HG02852 (cell line): ENCODE results near the gene SPATA17.
"Not testable (repeated sequence)": the region's sequence is repeated elsewhere in the genome, so short reads cannot be mapped to it uniquely, and the experiment has no call there.

Source experiments
- ATAC-seq: cut with Tn5 transposase; IDR thresholded peaks from one replicate; pipeline ENCODE4 v1.9.1; 2021; ENCODE audit warnings: mild to moderate bottlenecking, moderate library complexity; ENCODE audit not compliant: unreplicated experiment

The SPATA17 gene

DNA sequence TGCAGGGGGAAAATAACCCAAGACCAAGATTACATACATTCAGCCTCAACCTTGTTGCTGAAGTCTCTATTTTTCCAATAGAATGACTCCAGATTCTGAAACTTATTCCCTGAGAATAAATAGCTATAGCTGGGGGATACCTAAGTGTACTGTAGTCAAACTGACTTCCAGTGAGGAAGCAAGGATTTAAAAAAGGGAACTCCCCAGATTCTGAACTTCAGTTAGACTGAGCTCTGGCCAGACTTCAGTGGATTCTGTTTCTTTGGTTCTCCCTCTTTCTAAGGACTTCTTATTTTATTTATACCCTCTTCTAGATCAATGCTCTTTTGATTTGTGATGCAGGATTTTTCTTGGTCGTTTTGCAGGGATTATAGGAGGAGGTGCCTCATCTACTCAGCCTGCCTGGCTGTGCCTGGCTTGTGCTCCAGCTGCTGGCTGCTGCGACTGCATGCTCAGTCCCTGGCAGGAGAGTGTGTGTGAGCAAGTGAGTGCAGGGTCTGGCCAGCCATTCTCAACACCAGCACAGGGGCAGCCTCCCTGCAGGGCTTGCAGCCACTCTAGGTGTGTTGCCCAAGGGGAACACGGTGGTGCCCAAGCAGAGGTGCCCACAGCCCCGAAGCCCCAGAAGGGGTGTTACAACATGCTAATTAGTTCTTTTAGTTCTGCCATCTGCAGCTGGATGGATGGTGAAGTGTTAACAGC, 43.0 kb downstream of the SPATA17 start:
- ATAC-seq, result no peak

DNA sequence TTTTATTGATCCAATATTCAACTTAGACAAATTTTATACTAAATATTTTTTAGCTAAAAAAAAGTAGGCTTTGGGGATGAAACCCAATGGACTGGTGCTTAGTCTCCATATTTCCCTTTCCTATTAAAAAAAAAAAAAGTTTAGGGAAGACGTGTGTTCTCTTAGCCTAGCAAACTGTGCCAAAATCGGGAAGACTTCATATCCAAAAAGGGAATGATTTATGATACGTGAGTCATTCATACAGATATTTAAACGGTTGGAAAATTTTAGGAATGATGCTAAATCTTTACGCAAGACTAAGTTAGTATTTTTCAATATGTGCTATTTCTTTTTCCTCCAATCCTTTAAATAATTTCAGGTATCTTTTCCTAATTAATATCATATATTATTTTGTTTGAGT, 50.7 kb downstream of the SPATA17 start:
- ATAC-seq, result no peak

DNA sequence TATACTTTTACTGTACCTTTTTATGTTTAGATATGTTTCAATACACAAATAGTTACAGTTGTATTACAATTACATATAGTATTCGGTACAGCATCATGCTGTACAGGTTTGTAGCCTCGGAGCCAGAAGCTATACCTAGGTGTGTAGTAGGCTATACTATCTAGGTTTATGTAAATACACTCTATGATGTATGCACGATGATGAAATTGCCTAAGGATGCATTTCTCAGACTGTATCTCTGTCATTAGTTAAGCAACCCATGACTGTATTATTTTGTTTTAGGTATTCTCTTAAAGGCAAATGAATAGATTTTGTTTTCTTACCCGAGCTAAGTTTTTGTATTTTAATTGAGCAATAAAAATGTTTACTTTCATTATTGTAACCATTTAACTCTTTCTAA, 56.4 kb downstream of the SPATA17 start:
- no peak for ATAC-seq

DNA sequence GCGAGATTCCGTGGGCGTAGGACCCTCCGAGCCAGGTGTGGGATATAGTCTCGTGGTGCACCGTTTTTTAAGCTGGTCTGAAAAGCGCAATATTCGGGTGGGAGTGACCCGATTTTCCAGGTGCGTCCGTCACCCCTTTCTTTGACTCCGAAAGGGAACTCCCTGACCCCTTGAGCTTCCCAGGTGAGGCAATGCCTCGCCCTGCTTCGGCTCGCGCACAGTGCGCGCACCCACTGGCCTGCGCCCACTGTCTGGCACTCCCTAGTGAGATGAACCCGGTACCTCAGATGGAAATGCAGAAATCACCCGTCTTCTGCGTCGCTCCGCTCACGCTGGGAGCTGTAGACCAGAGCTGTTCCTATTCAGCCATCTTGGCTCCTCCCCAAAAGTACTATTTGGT, 65.0 kb downstream of the SPATA17 start:
- ATAC-seq, result not testable (repeated sequence)

DNA sequence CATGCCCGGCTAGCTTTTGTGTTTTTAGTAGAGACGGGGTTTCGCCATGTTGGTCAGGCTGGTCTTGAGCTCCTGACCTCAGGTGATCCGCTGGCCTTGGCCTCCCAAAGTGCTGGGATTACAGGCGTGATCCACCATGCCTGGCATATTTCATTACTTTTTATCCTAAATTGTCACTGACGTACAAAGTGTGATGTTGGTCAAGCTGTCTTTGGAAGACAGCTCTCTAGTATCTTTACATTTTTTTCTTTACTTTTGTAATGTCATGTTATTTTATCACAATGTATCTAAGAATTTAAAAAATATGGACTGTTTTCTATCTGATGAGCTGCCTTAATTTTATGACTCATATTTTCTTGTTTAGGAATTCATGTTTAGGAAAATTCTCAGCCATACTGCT, 72.2 kb downstream of the SPATA17 start:
- ATAC-seq, result no peak

DNA sequence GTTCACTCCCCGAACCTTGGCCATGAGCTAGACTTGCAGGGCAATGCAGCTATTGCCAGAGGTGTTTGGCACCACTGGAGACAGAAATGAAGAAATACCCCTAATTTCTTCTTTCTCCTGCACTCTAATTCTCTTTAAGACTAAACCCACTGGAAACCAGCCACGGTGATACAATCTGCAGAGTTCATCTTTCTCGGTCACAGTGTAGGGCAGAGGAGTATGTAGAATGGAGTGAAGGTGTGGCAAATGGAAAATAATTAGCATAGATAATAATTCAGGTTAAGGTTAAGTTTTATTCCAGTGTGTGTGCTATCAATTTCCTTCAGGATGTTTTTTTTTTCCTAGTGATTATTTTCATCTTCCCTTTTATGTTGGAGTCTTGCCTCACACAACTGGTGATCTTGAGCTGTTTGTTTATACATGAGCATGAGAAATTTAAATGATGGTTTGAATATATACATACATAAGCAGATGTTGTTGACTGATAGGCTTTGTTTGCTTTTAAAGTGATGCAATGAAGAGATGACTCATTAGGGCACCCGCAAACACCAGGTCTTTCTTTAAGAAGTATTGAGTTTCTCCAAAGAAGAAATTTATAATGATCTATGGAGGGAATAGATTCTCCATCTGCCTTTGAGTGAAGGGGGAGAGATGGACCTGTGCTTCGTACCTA, 81.9 kb downstream of the SPATA17 start:
- no peak for ATAC-seq

DNA sequence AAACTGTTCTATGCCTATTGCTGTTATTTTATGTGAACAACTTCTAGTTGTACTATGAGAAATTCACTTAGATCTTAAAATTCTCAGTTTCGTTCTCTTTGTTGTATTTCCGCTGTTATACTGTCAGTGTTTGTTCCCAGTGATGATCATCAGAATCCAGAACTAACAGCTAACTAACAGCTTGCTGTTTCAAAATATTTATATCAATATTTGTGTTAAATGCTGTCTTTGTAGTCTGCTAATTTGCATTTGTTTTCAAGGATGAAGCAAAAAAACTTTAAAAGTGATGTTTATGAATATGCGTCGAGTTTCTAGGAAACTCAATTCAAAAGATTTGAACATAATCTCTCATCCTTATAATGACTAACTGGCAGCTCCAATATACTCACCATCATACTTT, 84.5 kb downstream of the SPATA17 start:
- no peak for ATAC-seq

DNA sequence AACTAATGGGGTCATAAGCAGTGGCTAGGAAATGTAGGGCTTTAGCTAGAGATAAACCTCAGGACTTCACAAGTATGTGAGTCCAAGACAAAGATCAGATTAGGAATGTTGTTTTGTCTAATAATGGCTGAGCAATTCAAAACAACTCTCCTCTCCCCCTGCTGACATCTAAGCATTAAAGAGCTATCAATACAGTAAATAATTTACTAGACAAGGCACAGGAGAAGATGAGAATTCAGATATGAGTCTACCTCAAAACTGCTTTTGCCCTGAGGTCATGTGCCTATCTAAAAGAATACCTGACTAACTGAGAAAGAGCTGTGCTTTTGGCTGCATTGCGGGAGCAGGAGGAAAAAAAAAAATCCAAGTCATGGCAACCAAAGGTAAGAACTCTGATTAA, 86.8 kb downstream of the SPATA17 start:
- no peak for ATAC-seq

DNA sequence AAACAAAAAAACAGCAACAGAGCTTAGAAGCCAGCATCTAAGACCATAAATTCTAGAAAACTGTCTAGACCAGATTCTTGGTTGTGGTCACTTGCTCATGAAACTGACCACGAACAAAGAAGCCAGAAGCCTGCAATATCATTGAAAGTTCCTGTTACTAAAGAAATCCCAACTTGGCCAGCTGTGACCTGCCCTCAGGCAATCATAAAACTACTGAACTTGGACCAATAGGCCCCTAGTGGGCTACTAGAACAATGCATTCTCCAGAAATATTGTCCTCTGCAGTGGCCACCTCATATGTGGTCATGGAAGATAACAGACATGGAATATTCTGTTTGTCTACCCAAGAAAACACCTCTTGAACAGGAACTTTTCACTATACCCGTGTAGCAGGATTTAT, 87.7 kb downstream of the SPATA17 start:
- ATAC-seq, result no peak

DNA sequence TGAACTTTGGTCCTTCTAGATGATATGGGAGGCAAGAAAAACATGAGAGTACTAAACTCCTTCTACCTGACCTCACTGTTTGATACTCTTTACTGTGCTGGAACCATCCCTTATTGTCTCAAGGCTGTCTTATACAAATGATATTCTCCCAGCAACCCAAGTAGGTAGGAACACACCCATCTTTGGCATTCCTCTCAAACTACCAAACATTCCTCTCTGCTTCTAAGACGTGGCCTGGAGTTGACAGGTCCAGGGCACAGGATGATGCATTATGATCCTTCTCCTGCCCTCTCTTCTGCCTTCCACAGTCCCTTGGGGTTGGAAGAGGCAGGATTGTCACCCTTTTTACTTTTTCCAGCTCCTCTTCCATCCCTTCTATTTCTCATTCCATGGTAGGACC, 90.5 kb downstream of the SPATA17 start:
- ATAC-seq, result no peak

DNA sequence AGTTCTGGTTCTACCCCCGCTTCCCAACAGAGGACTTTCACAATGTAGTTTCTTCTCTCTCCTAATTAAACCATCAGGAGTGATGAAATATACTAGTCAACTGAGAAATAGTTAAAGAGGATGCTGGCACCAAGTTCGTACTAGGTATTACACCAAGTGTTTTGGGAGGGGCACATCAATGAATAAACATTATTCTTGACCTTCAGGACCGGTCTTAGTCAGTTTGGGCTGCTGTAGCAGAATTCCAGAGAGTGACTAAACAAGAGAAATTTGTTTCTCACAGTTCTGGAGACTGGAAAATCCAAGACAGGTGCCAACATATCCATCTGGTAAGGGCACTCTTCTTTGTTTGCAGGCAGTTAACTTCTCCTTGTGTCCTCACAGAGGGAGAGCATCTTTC, 103.8 kb downstream of the SPATA17 start:
- ATAC-seq, result no peak

DNA sequence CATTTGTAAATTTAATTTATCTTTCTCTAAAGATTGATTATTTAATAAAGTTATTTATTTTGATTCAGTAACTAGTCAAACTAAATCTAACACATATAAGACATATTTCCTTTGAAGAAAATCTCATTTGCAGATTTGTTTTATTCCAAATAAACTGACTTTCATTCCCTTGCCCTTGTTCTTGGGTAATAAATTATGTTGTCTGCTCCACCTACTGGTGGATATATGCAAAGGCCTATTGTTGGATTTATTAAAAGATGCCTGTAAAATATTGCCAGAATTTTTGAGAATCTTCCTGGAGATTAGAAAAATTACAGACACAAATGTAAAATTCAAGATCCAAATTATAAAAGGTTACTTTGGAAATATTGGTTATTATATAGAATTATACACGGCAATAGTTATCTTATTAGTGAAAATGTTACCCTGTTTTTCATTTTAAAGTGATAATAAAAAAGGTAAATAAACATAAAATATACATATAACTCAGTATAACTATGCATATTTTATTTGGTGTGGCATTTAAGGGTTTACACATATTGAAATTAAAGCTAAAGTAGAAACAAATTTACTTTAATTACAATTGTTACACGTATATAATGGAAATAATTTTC, 116.1 kb downstream of the SPATA17 start:
- ATAC-seq, result no peak

DNA sequence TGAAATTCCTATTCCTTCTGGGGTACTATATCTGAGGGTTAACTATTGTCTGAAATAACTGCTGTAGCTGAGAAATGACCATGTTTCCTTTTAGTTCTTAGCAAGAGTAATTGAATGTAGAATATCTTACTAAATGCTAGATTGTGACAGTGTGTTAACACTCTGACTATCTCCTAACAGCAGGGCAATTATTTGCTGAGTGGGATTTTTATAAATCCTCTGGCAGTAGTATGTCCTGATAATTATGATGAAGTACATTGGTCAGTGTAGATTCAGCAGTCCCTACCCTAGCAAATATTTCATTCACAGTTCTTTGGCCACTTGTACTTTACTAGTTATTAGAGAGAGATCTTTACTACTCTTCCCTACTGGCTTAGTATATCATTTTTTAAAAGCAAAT, 138.6 kb downstream of the SPATA17 start:
- no peak for ATAC-seq

DNA sequence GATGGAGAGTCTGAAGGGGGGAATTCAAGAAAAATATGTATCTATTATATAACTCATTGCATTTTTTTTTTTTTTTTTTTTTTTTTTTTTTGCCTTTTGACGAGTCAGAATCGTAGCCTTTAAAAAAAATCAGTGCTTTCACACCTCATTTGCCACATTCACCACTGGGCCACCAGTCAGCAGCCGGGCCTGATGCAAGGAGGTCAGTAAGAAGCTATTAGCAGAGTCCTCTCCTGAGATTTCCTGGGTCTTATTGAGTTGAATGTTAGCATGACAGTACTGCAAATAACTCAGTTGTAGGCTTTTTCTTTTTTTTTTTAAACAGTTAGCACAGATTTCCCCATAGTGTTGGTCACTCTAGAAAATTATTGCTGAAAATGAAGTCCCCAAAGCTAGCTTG, 139.8 kb downstream of the SPATA17 start:
- no peak for ATAC-seq

DNA sequence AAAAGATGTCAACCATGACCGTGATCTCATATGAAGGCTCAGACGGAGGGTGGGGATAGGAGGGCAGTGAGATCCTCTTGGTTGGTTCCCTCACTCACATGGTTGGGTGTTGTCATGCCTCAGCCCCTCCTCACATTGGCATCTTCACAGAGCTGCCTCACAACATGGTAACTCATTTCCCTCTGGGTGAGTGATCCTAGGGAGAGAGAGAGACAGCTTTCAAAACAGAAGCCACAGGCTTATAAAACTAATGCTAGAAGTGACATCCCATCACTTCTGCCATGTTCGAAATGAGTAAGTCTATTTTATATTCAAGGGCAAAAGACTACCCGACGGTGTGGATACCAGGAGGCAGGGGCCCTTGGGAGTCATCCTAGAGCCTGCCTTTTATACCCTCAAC, 145.5 kb downstream of the SPATA17 start:
- ATAC-seq, result no peak

DNA sequence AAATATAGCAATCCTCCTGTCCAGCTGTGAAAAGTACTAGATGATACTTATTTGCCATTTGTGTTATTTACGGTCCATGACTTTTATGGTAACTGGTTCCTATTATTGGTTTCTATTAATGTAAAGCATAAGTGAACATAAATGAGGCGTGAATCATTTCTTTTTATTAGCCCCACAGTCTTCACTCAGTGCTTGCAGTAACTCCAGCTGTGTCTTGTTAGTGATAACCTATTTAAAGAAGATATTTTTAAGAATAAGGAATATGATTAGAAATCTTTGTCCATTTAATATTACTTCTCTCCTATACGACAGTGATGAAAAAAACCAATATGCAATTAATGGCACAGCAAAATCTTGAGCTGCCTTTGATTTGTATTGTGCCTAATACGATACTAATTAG, 149.9 kb downstream of the SPATA17 start:
- no peak for ATAC-seq

DNA sequence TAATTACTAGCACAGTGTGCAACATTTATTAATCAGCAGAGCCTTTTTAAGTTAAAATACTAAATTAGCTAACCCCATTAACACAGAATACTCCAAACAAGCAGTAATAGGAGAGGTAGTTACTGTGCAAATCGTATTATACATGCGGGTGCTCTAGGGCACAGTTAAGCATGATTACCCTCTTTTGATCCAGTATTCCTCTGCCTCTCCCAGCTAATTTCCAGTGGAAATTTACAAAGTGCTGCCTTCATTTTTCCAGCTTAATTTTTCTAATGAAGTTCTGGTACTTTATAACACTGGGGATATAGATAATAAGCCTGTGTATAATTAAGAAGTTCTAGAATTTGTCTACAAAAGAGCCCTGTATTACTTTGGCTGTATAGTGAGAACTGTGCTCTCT, 159.9 kb downstream of the SPATA17 start:
- no peak for ATAC-seq

DNA sequence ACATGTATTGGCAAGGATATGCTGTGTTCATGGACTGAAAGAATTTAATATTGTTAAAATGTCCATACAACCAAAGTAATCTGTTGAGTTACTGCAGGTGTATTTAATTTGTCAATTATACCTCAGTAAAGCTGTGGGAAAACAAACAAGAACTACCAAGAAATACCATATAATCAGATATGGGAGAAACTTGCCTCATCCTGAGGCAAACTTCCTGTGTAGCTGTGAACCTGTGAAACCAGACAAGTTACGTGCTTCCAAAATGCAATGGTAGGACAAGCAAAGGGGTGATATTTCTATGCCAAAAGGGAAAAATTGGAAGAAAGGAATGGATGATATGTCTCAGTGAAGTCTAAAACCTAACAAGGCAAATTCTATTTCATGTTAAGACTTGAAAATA, 174.6 kb downstream of the SPATA17 start:
- no peak for ATAC-seq

DNA sequence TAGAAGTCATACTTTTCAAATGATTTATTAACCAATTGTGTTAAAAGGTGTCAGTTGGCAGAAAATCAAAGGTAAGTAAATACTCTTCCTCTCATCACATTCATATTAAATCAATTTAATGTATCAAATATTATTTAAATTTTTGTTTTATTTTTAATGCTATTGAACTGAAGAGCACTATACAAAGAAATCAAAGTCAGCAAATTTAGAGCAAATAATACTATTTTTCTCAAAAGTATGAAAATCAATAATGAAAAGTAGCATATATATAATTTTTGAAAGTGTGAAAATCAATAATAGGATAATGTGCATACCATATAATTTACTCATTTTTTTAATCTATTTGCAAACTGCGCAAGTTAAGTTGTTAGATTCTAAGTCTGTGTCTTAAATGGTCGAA, 181.0 kb downstream of the SPATA17 start:
- ATAC-seq, result no peak

DNA sequence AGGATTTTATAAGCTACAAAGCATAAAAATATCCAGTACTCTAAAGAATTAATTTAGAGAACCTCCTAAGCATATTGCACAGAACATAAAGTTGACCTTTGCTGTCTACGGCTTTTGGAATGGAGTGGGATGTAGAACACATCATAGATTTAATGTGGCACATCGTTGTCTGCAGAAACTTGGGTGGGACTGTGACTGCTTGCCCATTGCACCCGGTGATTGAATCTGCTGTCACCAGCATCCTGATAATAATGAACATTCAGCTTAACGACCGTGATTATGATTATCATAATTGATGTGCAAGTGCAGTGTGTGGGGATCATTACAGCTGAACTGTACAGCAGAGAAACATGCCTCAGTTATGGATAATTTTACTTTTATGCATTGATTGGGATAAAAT, 181.9 kb downstream of the SPATA17 start:
- no peak for ATAC-seq

DNA sequence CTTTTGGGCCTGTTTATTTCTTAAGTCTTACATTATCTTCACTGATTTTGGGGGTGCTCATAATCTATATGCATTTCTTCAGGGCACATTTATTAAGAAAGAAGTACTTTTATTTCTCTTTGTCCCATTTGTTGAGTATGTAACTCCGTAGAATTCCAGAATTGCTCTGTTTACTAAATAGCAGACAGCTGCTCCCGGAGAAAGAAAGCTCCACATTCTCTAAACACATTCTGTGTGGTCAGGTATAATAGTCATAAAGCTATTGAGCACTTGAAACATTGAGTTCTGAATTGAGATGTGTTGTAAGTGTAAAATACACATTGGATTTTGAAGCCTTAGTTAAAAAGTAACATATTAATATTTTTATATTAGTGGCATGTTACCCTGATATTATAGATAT, 206.5 kb downstream of the SPATA17 start:
- no peak for ATAC-seq

DNA sequence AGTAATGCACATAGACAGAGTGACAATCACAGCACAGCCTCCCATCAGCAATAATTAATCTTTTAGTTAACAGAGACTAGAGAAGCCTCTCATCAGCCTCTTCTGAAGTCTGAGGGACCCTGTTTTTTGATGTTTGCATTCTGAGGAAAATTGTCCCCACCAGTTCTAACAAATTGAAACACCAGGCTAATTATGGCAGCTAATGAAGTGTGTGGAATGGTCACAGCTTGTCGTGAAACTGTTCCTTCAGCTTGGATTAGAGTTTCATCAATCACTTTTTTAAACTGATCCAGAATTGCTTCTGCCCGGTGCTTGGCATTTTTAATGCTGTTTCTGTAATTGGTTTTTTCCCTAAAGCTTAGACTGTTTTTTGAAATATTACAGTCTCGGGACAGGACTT, 208.0 kb downstream of the SPATA17 start:
- ATAC-seq, result no peak
